Activated gamma-delta T cell treated with Interleukin-2 at 50 U/mL for 16 hours (primary cell): ENCODE data around the gene NACC2.

Source experiments
- DNase-seq: peaks from one replicate; pipeline ENCODE4 v3.0.0-alpha.2; 2020

The NACC2 gene

GRCh38 chr9:136020206-136020605, 74.9 kb downstream of the NACC2 start:
- no peak for DNase-seq

GRCh38 chr9:136019681-136020060, 75.4 kb downstream of the NACC2 start:
- DNase-seq = no peak

DNA sequence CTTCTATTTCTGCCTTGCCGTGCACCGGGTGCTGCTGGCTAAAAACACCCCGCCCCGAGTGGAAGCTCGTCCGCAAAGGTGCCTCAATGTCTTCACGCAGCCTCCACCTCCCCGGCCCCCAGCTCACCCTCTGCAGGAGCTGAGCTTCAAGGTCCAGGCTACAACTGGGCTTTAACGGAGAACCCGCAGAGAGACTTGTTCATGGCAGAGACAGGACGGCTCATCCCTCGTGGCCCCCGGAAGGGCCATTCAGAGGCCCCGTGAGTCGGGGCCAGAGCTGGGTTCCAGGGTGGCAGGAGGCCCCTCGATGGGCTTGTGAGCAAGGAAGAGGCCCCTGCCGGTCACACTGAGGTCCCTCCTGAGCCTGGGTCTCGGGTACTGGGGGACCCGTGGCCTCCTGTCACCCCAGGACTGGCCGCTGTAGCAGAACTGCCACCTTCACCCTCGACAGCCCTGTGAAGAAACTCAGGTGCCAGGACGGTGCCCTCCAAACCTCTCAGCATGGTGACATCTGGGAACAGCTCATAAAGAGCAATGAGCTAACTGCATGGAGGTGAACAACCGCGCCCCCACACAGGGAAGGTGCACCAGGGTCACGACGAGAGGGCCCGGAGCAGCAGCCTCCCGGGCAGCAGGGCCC, 75.9 kb downstream of the NACC2 start:
- DNase-seq = no peak

DNA sequence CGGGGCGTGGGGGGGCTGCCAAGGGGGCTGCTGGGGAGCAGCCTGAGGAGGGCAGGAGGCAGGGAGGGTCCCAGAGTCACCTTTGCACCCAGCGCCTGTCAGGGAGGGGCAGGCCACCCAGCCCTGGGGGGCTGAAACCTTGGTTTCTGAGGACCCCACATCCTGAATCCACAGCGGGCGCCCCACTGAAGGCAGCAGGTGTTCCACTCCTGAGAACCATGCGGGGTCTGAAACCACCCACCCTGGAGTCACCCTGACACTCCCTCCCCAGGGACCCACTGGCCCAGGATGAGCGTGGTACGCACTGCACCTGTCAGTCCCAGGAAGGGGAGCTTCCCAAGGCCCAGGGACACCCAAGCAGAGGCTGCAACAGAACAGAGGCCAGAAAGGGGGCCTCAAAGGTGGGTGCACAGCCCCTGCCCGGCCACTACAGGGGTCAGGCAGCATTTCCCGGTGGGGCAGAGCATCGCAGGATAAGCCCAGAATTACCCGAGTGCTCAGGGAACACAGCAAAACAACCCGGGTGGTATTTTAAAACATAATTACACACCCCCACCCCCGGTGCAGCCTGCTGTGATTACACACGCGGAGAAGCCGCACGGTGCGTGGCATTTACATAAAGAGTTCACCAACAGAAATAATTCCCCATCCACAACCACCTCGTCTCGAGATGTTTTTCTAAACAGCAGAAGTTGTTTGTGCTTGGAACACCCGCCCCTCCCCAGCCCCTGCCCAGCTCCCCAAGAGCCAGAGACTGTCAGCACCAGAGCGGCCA, 76.6 kb downstream of the NACC2 start:
- no peak for DNase-seq

GRCh38 chr9:136017289-136018190, 77.5 kb downstream of the NACC2 start:
- no peak for DNase-seq

- no peak for DNase-seq
Observed at GRCh38 chr9:136016572-136017288, 78.4 kb downstream of the NACC2 start.

- no peak for DNase-seq
Observed at GRCh38 chr9:136015656-136016571, 79.2 kb downstream of the NACC2 start.

GRCh38 chr9:136014924-136015633, 80.0 kb downstream of the NACC2 start:
- DNase-seq = no peak

DNA sequence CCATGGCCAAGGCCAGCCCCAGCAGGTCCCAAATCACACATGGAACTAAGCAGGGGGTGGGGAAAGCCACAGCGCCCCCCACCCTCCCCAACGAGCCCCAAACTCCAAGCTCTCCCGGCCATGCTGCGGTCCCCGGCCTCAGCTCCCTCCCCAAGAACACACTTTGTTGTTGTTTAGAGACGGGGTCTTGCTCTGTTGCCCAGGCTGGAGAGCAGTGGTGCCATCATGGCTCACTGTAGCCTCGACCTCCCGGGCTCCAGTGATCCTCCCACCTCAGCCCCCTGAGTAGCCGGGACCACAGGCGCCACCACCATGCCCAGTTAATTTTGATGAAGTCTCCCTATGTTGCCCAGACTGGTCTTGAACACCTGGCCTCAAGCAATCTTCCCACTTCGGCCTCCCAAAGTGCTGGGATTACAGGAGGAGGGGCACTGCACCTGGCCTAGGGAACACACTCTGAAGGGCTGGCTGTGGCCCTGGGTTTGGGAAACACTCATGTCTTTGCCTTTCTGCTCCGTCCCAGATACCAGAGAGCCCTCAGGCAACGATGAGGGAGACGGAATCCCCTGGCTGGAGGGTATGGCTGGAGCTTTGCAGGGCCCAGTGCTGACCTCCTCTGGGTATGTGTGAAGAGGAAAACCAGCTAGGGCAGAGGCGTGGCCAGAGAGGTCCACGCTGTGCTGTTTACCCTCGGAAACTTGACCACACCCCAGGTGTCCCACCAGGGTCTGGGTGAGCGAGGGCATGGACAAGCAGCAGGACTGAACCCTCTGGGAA, 80.8 kb downstream of the NACC2 start:
- no peak for DNase-seq

DNA sequence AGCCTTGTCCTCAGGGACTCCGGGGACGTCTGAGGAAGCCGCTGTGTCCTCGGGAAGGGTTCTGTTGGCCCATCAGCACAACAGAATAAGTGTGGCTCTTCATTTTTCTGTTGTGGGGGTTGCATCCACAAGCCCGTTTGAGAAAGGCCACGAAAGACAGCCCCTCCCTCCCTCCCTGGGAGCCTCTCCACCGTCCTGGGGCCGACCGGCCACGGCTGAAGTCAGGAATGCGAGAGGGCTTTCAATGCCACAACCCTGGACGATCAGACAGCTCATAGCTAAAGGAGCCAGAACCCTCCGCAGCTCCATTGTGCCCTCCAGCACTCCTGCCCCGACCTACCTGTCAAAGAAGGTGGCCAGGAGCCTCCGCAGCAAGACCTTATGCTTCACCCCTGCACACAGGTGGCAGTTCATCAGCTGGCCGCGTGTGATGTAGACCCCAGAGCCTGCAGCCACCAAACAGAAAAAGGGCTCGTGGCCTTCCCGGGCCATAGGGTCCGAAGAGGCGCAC, 81.5 kb downstream of the NACC2 start:
- no peak for DNase-seq

GRCh38 chr9:136013116-136013515, 82.0 kb downstream of the NACC2 start:
- DNase-seq = no peak

DNA sequence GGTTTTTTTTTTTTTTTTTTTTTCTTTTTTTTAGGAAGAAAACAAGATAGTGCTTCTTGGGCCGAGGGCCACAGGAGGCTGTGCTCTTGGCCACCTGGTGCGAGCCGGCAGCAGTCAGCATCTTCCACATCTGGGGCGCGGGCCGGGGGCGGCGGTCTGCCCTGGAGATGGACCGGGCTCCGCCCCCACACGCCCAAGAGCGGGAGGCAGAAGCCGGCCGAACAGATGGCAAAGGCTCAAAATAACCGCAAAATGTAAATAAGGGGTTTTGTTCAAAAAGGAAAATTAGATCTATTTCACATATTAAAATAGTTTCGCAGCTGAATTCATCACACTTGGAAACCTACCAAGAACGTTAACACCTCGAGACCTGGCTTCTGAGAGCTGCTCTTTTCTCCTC, 82.4 kb downstream of the NACC2 start:
- DNase-seq = no peak

DNA sequence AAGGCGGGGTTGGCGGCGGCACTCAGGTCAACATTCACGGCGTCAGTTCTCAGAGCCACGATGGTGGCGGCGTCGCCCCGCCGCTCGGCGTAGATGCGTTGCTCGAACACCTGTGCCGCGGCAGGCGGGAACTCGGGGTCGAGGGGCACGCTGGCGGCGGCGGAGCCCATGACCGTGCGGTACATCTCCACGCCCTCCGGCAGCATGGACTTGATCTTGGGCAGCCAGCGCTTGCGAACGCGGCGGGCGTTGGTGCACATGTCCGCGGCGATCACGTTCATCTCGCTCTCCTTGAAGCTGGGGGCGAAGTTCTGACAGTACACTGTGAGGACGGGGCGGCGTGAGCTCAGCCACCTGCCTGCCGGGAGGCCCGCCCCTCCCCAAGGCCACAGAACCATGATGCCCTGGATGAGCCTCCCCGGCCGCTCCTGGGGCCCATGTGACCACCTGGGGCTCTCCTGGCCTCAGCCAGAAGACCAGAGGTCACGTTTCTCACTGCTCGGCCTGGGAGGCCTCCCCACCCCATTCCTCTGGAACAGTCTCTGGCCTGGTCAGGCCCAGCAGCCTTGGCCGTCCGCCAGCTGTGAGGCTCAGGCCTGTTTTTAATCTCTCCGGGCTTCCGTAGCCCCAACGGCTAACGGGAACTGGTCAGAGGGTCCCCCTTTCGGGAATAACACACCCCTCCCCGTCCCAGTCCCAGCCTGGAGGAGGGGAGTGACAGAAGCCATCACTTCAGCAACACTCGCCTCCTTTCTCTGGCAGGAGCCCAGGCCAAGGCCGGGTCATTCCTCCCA, 83.2 kb downstream of the NACC2 start:
- no peak for DNase-seq

DNA sequence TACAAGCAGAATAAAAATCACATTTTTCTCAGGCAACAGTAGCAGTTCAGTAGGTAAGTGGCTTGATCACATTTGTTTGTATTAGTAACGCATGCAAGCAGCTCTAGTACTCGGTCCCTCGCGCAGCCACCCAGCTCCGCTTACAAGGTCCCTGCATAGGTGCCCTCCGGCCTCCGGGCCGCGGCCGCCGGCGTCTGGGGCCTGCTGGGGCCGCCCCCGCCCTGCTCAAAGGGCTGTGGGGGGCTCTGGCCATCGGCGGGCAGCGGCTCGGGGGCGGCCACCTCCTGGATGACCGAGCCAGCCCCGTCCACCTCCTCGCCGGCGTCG, 83.8 kb downstream of the NACC2 start:
- no peak for DNase-seq

DNA sequence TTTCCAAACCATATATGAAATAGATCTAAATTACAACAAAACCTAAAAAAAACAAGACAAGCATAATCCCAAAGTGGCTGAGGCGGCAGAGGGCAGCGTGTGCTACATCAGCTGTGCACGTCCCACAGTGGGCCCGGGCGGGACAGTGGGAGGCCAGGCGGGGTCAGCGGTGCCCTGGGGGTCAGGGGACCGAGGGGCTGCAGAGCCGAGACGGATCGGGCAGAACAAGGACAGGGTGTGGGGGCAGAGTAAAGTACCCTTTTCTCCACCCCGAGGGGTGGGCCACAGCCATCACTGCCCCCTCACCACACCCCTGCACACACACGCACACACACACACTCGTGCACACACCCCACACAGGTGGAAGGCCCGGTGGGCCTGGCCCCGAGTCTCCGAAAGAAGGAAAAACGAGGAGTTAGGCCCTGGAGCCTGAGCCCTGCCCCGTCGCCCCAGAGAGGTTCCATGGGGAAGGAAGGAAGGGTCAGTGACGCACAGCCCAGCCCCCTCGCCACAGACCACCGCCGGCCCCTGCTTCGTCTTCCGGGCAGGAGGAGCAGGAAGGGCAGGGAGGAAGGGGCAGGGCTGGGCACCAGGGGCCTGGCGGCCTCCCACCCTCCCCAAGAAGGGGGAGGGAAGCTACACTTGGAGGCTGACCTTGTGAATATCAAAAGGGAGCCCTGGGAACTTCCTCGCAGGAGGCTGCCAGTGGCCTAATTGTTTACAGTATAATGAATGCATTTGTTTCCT, 84.3 kb downstream of the NACC2 start:
- no peak for DNase-seq

- no peak for DNase-seq
Observed at GRCh38 chr9:136010176-136010575, 84.9 kb downstream of the NACC2 start.

DNA sequence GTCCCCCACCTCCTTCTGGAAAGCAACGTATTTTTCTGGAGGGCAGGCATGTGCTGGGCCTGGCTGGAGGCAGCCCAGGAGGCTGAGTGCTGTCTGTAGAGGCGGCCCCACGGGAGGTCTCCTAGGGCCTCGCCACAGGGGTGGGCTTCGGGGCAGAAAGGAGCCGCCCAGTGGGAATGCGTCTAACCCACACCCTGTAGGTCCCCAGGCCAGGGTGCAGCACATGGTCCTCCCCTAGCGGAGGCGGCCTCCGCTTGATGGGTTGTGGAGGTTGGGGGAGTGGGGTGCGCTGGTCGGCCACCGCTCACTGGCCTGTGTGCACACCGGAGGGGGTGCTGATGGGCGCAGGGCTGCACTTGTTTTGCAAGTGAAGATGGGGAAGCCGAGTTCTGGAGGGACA, 85.6 kb downstream of the NACC2 start:
- no peak for DNase-seq

GRCh38 chr9:136008693-136008997, 86.4 kb downstream of the NACC2 start:
- DNase-seq = no peak
